ENCODE data around the gene CYB561. TPM values are rescaled to one million over a fixed set of nuclear protein-coding genes. Genes with fewer than 3 reads are reported as not detected.
"Not testable (repeated sequence)": the region's sequence is repeated elsewhere in the genome, so short reads cannot be mapped to it uniquely, and the experiment has no call there.

Gene CYB561
- total RNA-seq, 1 experiment from 2014 or later: 30.9 TPM

DNA sequence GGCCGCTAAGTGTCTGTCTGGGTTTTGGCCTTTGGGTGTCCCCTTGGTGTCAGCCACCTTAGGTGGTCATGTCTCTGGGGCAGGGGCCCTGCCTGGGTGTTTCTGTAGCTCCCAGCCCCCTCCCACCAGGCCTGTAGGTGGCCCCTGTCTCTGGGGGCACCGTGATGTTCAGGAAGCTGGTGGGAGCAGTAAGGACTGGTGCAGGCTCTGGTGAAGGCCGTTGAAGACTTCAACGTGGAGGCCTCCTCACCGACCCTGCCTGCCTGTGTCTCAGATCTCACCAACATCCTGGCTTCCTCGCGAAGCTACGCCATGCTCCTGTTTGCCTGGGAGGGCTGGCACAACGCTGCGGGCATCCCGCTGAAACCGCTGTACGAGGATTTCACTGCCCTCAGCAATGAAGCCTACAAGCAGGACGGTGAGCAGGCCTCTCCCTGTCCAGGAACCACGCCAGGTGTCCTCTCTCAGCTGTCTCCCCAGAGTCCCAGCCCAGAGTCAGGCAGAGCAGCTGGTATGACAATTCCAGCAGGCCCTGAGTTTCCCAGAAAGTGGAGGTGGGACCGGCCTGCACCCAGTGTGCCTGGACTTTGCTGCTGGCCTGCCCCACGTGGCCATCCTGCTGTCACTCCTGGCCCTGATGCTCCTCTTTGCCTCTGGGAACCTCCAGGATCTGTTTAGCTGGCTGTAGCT, 33.5 kb upstream of the CYB561 start:
- DNase-seq (ENCODE audit: low spot score): no peak

DNA sequence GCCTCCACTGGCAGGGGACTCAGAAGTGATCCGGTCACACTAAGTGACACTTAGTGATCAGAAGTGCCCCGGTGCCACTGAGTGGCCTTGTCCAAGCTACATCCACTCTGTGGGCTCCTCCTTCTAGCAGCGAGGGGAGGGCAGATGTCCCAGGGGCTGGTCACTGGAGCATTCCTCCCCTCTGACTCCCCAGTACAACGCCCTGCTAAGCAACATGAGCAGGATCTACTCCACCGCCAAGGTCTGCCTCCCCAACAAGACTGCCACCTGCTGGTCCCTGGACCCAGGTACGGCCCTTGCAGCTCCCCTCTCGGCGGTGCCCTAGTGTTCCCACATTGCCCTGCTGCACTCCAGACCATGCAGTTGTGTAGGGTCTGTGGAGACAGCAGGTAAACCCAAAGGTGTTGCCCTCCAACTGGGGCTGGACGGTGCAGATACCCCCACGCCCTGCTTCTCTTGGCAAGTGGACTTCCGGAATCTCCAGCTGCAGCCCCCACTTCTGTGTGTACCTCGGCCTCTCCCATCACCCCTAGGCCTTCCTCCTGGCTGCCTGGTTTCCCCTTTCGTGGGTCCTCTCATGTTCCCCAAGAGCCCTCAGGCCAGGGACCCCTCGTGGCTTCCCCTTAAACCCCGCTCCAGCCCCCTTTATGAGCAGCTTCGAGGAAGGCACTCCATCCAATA, 32.8 kb upstream of the CYB561 start:
- peak; percentile 91 for DNase-seq (ENCODE audit: low spot score)

DNA sequence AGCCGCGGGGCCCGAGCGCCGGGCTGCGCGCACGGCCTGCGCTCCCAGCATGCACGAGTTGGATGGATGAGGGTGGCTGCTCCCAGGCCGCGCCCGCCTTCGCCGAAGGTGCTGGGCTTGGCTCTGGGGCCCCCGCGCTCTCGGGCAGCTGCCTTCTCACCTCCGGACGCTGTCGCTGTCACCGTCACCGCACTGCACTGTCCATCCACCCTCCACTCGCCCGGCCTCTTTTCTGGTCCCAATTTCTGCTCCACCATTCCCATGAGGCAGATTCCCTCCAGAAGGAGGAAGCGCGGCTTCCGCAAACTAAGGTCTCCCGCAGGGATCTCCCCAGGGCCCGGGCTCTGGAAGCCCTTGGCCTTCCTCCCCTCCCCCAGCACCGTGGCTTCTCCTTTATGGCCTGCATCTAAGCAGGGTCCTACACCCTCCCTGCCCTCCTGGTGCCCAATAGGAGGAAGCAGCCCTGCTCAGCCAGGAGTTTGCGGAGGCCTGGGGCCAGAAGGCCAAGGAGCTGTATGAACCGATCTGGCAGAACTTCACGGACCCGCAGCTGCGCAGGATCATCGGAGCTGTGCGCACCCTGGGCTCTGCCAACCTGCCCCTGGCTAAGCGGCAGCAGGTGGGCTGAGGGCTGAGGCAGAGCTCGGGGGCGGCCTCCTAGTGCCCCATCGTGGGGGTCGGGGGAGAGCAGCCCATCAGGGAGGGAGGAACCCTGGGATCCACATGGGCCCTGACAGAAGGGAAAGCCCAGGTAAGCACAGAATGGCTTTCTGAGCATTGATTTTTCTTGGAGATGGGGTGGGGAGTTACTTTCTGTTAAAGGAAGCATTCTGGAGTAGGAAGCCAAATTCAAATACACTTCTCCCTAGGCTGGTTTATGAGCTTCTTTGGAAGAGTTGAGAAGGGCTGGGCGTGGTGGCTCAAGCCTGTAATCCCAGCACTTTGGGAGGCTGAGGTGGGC, 31.7 kb upstream of the CYB561 start:
- DNase-seq (ENCODE audit: low spot score): no peak

DNA sequence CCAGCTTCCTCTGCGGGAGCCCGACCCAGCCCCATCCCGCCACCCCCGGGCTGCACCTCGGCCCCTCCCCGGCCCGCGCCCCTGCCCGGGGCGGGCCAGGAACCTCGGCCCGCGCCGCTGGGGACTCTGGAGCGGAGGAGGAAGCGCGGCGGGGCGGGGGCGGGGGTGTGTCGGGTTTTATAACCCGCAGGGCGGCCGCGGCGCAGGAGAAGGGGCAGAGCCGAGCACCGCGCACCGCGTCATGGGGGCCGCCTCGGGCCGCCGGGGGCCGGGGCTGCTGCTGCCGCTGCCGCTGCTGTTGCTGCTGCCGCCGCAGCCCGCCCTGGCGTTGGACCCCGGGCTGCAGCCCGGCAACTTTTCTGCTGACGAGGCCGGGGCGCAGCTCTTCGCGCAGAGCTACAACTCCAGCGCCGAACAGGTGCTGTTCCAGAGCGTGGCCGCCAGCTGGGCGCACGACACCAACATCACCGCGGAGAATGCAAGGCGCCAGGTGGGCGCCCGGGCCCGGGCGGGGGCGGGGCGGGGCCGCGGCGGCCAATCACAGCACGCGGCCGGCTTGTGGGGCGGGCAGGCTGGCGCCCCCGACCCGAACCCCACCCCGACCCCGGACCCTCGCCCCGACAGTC, 30.9 kb upstream of the CYB561 start, which contains the start of gene ACE:
TSS of gene ACE (plus strand) at position 208 of the 626 bp plus-strand sequence. CDS start at position 242, 34 bp downstream.
- no peak for DNase-seq (ENCODE audit: low spot score)

DNA sequence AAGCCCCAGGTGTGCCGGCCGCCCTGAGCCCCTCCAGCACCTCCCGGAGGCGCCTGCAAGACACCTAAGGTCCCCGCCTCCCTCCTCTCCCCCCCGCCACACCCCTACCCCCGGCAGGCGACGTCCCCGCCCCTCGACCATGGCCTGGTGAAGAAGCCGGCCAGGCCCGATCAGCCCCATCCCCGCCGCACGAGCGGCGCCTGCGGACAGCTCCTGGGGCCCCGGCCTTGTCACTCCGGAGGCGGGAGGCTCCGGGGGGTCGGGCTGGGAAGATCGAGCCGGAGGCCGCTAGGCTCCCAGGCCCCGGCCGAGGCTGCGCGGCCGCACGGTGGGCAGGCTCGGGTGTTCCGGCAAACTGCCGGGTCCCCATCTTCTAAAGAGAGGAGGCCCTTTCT, 30.4 kb upstream of the CYB561 start:
- DNase-seq (ENCODE audit: low spot score): no peak

DNA sequence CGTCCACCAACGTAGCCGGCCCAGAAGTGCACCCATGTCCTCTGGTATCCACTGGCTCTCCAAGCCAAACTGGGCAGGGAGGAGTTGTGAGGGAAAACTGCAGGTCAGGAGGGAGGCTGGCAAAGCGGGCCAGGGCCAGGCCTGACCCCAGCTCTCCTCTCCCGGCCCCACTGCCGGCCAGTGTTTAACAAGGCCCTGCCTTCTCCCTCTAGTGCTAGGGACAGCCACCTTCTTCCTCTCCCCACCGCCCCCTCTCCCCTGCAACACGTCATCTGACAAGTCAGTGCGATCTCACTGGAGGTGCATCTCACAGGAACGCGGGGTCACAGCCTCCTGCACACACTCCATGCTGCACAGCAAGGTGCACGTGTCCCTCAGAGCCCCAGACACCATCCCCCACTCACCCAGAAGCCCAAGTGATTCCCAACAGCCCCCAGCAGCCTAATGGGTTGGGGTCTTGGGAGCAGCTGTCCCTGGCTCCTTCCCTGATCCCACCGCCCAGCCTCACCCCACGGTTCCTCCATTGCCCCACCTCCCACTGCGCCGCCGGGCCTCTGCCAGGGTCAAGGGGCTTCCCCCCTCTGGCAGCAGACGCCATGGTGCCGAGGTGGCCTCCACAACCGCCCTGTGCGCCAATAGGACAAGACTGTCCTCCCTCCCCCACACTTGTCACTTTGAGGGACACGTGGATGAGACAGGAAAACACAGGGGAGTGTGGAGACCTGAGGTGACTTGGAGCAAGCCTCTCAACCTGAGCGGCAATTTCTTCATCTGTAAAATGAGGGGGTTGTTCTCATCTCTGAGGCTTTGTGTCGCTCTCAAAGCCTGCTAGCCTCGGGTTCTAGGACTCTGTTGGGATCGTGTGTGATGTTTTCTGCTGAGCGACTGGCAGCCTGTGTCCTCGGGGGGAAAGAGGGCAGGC, 29.6 kb upstream of the CYB561 start:
- no peak for DNase-seq (ENCODE audit: low spot score)

DNA sequence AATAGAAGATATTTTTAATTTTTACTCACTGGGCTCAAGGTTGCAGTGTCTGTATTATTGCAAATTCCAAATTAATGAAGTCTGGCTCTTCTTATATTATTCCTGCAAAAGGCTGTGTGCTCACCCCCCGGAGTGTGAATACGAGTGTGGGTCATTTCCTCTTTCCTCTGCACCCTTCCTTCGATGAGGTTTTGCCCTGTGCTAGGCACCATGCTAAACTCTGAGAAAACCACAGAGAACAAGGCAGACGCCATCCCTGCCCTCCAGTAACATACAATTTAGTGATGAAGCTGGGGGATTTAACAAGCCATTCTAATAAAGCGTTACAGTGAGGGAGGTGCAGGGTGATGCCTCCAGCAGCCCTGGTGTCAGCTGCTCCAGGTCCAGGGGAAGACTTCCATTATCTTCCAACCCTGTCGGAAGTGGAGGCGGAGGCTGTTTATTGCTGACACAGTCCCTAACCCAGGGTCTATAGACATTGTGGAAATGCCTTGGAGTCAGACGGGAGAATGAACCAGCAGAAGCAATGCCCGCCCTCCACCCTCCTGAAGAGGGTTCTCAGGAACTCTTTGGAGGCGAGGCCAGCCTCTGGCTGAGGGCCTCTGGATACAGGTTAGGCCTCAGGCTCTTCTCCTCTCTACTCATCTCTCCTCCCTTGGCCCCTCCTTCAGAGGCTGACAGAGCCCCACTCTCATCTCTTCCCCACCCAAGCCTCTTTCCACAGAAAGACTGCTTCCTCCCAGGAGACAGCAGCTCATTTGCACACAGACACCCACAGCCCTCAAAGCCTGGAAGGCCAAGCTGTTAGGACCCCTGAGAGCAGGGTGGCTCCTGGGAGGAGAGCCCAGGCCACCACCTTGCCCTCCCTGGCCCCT, 28.7 kb upstream of the CYB561 start:
- no peak for DNase-seq (ENCODE audit: low spot score)

DNA sequence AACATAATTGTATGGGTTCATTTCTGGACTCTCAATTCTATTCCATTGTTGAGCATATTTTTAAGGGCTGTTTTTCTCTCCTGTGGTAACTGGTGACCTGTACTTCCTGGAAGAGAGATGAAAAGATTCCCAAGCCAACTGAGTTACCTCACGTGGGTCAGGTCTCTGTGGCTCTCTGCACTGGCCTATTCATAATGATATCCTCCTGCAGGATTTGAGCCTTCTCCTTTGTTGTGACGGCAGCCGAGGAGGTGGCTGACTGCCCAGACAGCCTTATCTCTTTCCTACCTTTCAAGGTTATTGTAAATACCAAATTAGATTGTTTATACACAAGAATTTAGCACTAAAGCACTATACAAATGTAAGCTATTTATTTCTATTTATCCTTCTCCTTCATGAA, 28.1 kb upstream of the CYB561 start:
- DNase-seq (ENCODE audit: low spot score): peak; percentile 53

DNA sequence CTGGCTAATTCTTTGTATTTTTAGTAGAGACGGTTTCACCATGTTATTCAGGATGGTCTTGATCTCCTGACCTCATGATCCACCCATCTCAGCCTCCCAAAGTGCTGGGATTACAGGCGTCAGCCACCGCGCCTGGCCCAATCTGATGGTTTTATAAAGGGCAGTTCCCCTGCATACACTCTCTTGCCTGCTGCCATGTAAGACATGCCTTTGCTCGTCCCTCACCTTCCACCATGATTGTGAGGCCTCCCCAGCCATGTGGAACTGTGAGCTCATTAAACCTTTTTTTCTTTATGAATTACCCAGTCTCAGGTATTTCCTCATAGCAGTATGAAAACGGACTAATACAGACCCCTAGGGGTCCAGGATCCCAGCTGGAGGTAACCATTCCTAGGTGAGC, 22.0 kb upstream of the CYB561 start:
- DNase-seq (ENCODE audit: low spot score): not testable (repeated sequence)

DNA sequence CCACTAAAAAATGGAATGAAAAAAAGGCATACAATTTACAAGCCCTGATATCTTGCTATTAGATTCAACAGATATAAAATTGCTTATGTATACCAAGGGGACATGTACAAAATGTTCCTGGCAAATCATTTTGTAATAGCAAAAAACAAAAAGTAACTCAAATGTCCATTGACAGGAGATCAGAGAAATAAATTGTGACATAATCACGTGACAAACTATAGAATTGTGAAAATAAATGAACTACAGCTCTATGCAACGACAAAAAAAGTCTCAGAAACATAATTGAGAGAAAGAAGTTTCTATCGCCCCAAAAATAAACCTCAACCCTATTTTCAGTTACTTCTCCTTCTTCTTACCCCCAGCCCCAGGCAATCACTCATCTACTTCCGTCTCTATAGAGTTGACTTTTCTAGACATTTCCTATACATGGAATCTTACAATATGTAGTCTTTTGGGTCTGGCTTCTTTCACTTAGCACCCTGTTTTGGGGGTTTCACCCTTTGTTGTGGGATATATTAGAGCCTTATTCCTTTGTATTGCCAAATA, 18.7 kb upstream of the CYB561 start:
- DNase-seq (ENCODE audit: low spot score): no peak

DNA sequence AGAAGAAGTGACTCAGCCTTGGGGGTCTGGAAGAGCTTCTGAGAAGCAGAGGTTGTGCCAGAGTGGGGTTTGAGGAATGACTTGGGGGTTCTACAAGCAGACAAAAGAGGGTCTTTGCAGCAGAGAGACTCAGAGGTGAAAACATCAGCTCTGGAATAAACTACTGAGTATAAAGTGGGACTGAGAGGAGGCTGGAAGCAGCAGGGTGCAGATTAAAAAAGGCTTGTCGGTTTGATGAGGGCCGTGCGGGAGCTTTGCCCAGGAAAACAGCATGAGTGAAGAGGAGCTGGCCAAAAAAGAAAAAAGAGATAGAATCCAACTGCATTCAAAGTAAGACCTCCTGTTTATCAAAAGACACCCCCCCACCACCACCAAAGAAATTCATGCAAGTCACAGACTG, 17.7 kb upstream of the CYB561 start:
- no peak for DNase-seq (ENCODE audit: low spot score)

DNA sequence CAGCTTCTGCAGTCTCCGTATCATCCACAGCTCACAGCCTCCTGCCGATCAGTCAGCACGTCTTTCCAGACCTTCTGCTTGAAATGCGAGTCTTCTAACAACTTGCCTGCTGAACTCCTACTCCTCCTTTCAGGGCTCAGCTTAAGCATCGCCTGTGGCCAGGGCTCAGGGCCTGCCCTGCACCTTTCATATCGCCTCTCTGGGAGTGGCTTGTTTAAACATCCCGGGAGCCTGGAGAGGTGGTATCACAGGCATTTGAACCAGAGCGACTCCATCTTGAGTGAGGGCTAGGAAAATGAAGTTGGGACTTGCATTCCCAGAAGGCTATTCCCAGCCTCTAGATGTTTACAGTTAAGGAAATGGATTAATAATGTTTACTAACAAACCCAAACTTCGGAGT, 13.9 kb upstream of the CYB561 start:
- no peak for DNase-seq (ENCODE audit: low spot score)

DNA sequence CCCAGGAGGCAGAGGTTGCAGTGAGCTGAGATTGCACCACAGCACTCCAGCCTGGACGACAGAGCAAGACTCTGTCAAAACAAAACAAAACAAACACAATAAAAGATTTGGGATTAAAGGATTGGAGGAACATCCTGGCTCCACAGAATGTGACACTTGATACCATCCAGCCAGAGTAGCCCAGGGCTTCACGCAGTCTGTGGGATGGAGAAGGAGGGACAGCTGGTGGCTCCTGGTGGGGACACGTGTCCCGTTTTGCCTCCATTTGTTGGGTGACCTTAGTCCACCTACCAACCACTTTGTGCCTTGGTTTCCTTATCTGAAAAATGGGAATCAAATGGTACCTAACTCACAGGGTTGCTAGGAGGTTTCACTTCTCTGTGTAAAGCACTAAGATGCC, 12.4 kb upstream of the CYB561 start:
- no peak for DNase-seq (ENCODE audit: low spot score)

DNA sequence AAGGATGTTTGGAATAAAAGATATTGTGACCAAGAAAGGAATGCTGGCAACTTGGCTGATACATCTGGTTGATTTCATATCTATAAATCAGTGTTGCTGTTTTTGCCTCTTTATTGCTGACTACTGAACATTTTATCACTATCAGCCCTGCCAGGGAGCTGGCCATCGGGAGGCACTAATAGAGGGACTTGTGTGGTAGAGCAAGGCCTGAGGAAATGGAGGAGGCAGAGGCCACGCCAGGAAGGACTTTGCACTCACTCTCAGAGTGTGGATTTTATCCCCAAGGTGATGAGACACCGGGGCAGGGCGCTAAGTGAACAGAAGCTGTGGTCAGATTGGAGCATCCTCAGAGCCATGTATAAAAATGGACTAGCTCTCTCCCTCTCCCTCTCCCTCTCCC, 9.3 kb upstream of the CYB561 start:
- DNase-seq (ENCODE audit: low spot score): peak; percentile 3

DNA sequence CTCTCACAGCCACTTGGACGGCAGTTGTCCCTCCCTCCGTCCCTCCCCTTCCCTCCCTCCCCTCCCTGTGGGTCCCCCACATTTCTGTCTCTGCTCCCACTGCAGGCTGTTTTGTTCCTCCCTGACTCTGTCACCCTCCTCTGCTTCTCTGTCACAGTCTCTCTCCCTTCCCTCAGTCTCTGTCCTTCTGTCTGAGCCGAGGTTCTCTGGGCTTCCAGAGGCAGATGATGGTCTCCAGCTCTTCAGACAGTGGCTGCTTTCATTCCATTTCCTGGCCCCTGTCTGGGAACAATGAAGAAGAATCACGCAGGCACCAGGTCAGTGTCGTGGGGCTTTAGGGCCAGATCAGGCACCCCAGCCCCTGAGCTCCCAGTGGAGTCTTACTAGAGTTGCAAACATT, 8.8 kb upstream of the CYB561 start:
- DNase-seq (ENCODE audit: low spot score): no peak

DNA sequence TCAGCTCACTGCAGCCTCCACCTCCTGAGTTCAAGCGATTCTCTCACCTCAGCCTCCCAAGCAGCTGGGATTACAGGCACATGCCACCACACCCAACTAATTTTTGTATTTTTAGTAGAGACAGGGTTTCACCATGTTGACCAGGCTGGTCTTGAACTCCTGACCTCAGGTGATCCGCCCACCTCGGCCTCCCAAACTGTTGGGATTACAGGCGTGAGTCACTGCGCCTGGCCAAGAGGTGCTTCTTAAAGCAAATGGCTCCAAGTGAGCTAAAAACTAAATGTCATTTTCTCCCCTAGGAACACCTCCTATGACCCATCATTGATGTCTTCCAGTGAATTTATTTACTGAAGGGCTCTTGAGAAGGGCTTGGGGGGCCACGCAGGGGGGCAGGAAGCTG, 8.3 kb upstream of the CYB561 start:
- not testable (repeated sequence) for DNase-seq (ENCODE audit: low spot score)

DNA sequence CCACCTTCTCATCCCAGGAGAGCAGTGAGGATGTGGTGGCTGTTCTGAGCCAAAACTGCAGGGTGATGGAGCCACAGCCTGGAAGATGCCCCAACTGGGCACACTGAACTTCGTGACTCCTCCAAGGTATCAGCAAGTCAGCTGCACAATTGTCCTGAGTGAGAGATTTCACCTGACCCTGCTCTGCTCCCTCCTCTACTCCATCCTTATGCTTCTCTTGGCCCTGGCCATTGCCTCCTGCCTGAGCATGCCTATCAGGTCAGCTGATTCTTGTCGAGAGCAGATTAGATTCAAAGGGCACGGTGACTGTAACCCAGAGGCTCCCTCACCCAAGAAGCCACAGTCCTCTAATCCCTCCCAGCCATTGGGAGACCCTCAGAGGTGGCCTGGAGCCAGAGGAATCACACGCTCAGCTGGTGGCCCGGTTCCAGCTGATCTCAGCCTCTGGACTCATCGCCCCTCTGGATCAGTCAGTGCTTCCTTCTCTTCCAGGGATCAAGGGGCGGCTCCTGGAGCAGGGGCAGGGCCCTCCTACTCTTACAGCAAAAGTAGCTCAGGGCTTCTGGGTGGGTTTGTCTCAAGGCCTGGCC, 7.0 kb upstream of the CYB561 start:
- DNase-seq (ENCODE audit: low spot score): no peak

DNA sequence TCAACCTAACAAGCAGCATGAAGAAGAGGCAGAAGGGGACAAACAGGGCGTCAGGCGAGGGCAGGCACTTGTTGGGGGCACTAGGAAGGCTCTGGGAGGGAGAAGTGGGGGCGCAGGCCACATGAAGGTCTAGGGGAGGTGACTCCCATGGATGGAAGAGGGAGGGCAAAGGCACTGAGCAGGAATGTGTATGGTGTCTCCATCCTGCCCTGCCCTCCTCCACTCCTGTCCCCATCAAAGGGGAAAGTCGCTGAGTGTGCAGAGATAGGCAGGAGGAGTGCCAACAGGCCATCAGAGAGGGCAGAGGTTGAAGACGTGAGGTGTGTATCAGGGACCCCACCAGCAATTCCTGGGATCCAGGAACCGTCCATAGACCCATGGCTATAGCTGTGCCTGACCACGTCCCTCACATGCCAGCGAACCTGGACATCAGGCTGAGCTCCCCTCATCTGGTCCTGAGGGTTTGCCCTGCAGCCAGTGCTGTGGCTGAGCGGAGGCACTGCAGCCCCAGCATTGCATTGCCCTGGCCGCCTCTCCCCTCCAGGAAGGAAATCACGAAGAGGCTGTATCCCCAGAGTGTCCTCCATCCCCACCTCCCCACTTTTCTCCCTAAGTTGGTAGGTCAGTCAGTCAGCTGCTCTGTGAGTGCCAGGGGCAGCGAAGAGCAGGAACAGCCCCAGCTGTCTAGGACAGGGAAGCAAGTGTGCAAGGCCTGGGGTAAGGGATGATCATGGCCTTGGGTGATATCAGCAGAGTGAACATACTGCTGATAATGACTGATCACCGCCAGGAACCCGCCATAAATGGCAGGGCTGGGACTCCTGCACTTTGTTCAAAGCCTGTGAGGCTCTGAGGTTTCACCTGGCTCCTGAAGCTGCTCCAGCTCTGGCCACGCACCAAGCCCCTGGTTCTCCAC, 6.2 kb upstream of the CYB561 start:
- DNase-seq (ENCODE audit: low spot score): peak; percentile 5

All from H4 (cell line).